Measurements from ENCODE around the gene CAP2. TPM values are rescaled to one million over a fixed set of nuclear protein-coding genes. Genes with fewer than 3 reads are reported as not detected.

The CAP2 gene
- total RNA-seq, 4 donors from 2014 or later: 1.5 to 11.5 (median 4.6) TPM

GRCh38 chr6:17484201-17484849 is 90.9 kb downstream of the CAP2 start:
- TF ChIP-seq, protein P1, sequence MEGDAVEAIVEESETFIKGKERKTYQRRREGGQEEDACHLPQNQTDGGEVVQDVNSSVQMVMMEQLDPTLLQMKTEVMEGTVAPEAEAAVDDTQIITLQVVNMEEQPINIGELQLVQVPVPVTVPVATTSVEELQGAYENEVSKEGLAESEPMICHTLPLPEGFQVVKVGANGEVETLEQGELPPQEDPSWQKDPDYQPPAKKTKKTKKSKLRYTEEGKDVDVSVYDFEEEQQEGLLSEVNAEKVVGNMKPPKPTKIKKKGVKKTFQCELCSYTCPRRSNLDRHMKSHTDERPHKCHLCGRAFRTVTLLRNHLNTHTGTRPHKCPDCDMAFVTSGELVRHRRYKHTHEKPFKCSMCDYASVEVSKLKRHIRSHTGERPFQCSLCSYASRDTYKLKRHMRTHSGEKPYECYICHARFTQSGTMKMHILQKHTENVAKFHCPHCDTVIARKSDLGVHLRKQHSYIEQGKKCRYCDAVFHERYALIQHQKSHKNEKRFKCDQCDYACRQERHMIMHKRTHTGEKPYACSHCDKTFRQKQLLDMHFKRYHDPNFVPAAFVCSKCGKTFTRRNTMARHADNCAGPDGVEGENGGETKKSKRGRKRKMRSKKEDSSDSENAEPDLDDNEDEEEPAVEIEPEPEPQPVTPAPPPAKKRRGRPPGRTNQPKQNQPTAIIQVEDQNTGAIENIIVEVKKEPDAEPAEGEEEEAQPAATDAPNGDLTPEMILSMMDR (IDR thresholded peaks at IDR 0.05; ENCODE audit: low read depth): no peak

GRCh38 chr6:17485181-17485580 is 91.8 kb downstream of the CAP2 start:
- TF ChIP-seq, protein P1 (IDR thresholded peaks at IDR 0.05; ENCODE audit: low read depth): no peak

DNA sequence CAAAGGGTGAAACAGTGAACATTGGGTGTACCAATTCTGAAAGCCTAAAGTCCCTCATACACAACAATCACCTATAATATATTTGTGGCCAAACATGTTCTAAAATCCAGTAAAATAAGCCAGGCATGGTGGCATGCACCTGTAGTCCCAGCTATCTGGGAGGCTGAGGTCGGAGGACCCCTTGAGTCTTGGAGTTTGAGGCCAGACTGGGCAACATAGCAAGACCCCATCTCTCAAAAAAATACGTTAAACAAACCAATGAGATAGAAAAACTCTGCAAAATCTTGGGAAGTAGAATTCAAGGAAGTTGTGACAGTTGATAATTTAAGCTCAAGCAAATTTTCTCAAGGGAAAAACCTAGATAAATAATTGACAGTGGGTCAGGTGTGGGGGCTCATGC is 92.6 kb downstream of the CAP2 start:
- TF ChIP-seq, protein P1 (IDR thresholded peaks at IDR 0.05; ENCODE audit: low read depth): no peak

GRCh38 chr6:17486680-17487079 is 93.3 kb downstream of the CAP2 start:
- TF ChIP-seq, protein P1 (IDR thresholded peaks at IDR 0.05; ENCODE audit: low read depth): no peak

- TF ChIP-seq, protein P1 (IDR thresholded peaks at IDR 0.05; ENCODE audit: low read depth): no peak
These were observed 97.3 kb downstream of the CAP2 start for GRCh38 chr6:17490724-17491123.

- TF ChIP-seq, protein P1 (IDR thresholded peaks at IDR 0.05; ENCODE audit: low read depth): no peak
These were observed 98.2 kb downstream of the CAP2 start for GRCh38 chr6:17491416-17492142.

DNA sequence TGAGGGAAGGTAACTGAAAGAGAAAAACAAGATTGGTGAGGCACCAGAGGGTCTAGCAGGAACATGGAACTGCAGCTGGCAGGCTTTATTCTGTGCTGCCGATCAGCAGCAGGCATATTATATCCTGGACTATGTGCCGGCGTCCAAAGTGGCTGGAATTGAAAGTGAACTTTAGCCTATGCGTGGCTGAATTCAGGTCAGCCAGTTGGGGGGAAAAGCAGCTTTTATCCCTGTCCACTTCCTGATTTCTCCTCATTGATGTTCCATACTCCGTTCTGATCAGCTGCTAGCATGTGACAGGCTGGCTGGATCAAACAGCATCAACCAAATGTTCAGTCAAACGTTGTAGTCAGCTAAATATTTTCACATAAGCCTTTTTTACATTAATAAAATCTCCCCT is 99.0 kb downstream of the CAP2 start:
- TF ChIP-seq, protein P1 (IDR thresholded peaks at IDR 0.05; ENCODE audit: low read depth): no peak

Data from subcutaneous adipose tissue (tissue), 4 donors.